ENCODE results near the gene FAM216B.

DNA sequence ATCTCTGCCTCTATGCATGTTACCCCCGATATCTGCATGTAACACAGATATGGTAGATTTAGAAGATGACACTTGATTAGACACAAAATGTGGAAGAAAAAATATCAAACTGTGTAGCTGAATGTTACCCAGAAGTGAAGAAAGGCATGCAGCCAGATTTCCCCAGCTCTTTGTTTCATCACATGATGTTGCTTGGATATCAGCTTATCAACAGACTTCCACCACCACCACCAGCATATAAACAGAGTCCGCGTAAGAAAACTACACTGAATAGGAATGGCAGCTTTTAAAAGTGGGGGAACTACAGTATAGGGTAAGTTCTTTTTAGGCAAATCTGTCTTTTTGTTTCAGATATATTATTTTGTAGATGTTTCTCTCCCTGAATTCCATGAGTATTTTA lies at the start of gene FAM216B:
- TF ChIP-seq, protein P1, sequence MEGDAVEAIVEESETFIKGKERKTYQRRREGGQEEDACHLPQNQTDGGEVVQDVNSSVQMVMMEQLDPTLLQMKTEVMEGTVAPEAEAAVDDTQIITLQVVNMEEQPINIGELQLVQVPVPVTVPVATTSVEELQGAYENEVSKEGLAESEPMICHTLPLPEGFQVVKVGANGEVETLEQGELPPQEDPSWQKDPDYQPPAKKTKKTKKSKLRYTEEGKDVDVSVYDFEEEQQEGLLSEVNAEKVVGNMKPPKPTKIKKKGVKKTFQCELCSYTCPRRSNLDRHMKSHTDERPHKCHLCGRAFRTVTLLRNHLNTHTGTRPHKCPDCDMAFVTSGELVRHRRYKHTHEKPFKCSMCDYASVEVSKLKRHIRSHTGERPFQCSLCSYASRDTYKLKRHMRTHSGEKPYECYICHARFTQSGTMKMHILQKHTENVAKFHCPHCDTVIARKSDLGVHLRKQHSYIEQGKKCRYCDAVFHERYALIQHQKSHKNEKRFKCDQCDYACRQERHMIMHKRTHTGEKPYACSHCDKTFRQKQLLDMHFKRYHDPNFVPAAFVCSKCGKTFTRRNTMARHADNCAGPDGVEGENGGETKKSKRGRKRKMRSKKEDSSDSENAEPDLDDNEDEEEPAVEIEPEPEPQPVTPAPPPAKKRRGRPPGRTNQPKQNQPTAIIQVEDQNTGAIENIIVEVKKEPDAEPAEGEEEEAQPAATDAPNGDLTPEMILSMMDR (IDR thresholded peaks at IDR 0.05; ENCODE audit: borderline replicate concordance, extremely low read depth, low read length, poor library complexity, severe bottlenecking), result no peak
- no peak for TF ChIP-seq EZH2 (IDR thresholded peaks at IDR 0.05; ENCODE audit: borderline replicate concordance, low read depth, low read length, severe bottlenecking)
